GM18508 (cell line): ENCODE data around the gene BSN.

Source experiments
- ATAC-seq: cut with Tn5 transposase; IDR thresholded peaks from one replicate; pipeline ENCODE4 v1.9.1; 2021; ENCODE audit warnings: moderate number of reproducible peaks; ENCODE audit not compliant: insufficient read depth, unreplicated experiment

BSN gene

DNA sequence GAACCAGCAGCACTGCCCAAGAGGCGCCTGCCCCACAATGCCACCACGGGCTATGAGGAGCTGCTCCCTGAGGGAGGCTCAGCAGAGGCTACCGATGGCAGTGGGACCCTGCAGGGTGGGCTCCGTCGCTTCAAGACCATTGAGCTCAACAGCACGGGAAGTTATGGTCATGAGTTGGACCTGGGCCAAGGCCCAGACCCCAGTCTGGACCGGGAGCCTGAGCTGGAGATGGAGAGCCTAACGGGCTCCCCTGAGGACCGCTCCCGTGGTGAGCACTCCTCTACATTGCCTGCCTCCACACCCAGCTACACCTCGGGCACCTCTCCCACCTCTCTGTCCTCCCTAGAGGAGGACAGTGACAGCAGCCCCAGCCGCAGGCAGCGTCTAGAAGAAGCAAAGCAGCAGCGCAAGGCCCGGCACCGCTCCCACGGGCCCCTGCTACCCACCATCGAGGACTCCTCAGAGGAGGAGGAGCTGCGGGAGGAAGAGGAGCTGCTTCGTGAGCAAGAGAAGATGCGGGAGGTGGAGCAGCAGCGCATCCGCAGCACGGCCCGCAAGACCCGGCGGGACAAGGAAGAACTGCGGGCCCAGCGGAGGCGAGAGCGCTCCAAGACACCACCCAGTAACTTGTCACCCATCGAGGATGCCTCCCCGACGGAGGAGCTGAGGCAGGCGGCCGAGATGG, 98.1 kb downstream of the BSN start:
- no peak for ATAC-seq

DNA sequence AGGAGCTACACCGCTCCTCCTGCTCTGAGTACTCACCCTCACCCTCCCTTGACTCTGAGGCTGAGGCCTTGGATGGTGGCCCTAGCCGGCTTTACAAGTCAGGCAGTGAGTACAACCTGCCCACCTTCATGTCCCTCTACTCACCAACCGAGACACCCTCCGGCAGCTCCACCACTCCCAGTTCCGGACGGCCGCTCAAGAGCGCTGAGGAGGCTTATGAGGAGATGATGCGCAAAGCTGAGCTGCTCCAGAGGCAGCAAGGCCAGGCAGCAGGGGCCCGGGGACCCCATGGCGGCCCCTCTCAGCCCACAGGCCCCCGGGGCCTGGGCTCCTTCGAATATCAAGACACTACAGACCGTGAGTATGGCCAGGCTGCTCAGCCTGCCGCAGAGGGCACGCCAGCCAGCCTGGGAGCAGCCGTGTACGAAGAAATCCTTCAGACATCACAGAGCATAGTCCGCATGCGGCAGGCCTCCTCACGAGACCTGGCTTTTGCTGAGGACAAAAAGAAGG, 98.7 kb downstream of the BSN start:
- no peak for ATAC-seq

DNA sequence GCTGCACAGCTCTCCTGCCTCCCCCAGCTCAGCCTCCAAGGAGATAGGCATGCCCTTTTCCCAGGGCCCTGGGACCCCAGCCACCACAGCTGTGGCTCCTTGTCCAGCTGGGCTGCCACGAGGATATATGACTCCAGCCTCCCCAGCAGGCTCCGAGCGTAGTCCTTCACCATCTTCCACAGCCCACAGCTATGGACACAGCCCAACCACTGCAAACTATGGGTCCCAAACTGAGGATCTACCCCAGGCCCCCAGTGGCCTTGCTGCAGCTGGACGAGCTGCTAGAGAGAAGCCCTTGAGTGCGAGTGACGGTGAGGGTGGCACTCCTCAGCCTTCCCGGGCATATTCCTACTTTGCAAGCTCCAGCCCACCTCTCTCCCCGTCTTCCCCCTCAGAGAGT, 99.3 kb downstream of the BSN start:
- ATAC-seq: no peak

DNA sequence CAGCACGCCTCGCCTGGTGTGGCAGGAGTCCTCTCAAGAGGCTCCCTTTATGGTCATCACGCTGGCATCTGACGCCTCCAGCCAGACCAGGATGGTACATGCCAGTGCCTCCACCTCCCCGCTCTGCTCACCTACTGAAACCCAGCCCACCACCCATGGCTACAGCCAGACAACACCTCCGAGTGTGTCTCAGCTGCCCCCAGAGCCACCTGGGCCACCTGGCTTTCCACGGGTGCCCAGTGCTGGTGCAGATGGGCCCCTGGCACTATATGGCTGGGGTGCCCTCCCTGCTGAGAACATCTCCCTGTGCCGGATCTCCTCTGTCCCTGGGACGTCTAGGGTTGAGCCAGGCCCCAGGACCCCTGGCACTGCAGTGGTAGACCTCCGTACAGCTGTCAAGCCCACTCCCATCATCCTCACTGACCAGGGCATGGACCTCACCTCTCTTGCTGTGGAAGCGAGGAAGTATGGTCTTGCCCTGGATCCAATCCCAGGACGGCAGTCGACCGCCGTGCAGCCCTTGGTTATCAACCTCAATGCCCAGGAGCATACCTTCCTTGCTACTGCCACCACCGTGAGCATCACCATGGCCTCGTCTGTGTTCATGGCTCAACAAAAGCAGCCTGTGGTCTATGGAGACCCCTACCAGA, 100.0 kb downstream of the BSN start:
- no peak for ATAC-seq

DNA sequence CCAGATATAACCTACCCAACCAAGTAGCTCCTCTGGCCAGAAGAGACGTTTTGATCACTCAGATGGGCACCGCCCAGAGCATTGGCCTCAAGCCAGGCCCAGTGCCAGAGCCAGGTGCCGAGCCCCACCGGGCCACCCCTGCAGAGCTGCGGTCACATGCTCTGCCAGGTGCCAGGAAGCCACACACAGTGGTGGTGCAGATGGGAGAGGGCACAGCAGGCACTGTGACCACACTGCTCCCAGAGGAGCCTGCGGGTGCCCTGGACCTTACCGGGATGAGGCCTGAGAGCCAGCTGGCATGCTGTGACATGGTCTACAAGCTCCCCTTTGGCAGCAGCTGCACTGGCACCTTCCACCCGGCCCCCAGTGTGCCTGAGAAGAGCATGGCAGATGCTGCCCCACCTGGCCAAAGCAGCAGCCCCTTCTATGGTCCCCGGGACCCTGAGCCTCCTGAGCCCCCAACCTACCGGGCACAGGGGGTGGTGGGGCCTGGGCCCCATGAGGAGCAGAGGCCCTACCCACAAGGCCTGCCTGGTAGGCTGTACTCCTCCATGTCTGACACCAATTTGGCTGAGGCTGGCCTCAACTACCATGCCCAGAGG, 100.8 kb downstream of the BSN start:
- no peak for ATAC-seq

DNA sequence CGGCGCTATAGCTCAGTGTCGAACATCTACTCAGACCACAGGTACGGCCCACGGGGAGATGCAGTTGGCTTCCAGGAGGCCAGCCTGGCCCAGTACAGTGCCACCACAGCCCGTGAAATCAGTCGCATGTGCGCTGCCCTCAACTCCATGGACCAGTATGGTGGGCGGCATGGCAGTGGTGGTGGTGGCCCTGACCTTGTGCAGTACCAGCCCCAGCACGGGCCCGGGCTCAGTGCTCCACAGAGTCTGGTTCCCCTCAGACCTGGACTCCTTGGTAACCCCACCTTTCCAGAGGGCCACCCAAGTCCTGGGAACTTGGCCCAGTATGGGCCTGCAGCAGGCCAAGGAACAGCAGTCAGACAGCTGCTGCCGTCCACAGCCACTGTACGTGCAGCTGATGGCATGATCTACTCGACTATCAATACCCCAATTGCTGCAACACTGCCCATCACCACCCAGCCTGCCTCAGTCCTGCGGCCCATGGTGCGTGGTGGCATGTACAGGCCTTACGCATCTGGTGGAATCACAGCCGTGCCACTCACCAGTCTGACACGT, 101.5 kb downstream of the BSN start:
- no peak for ATAC-seq

DNA sequence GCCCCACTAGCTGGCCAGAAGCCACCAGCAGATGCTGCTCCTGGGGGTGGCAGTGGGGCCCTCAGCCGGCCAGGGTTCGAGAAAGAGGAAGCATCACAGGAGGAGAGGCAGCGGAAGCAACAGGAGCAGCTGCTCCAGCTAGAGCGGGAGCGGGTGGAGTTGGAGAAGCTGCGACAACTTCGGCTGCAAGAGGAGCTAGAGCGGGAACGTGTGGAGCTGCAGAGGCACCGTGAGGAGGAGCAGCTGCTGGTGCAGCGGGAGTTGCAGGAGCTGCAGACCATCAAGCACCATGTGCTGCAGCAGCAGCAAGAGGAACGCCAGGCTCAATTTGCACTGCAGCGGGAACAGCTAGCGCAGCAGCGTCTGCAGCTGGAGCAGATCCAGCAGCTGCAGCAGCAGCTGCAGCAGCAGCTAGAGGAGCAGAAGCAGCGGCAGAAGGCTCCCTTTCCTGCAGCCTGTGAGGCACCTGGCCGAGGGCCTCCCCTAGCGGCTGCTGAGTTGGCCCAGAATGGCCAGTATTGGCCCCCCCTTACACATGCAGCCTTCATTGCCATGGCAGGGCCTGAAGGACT, 102.3 kb downstream of the BSN start:
- ATAC-seq: no peak

DNA sequence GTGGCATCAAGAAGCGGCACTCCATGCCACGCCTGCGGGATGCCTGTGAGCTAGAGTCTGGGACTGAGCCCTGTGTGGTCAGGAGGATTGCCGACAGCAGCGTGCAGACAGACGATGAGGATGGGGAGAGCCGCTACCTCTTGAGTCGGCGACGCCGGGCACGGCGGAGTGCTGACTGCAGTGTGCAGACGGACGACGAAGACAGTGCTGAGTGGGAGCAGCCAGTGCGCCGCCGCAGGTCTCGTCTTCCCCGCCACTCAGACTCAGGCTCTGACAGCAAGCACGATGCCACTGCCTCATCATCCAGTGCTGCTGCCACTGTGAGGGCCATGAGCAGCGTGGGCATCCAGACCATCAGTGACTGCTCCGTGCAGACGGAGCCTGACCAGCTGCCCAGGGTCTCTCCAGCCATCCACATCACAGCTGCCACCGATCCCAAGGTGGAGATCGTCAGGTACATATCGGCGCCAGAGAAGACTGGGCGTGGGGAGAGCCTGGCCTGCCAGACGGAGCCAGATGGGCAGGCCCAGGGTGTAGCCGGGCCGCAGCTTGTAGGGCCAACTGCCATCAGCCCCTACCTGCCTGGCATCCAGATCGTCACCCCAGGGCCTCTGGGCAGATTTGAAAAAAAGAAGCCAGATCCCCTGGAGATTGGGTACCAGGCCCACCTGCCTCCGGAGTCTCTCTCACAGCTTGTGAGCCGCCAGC, 103.1 kb downstream of the BSN start:
- no peak for ATAC-seq

DNA sequence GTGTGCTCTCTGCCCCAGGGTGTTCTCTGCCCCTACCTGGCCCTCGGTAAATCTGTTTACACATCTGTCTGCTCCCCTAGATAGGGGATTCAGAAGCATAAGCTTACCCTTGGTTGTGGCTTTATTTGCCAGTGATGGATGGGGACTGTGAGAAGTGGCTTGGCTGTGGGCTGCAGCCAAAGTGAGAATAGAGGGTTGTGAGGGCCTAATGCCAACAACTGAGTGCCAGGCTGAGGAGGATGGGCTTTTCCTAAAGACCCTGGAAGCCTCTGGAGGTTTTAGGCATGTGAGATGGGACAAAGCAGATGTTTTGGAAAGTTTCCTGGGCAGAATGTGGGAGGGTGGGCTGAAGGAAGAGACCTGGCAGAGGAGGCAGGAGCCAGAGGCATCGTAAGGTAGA, 104.4 kb downstream of the BSN start:
- ATAC-seq: no peak

DNA sequence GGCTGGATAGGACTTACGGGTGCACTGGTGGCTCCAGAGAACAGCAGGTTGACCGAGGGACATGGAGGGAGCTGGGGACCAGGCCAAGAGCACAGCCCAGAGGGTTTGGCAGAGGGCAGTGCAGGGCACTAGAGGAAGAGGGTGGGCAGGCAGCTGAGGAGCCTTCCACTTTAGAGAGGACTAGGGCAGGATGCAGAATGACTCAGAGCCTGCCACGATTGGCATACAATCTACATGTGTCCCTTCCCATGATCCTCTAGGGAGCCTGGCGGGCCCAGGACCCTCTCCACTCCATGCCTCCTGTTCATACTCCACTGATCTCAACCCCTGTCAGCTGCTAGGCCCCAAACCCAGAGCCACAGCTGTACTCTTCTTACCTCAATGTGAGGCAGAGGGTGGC, 105.5 kb downstream of the BSN start:
- no peak for ATAC-seq

DNA sequence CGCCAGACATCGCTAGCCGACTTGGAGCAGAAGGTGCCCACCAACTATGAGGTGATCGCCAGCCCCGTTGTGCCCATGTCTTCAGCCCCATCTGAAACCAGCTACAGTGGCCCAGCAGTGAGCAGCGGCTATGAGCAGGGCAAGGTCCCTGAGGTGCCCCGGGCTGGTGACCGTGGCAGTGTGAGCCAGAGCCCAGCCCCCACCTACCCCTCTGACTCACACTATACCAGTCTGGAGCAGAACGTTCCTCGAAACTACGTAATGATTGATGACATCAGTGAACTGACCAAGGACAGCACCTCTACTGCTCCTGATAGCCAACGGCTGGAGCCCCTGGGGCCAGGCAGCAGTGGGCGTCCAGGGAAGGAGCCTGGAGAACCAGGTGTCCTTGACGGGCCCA, 107.0 kb downstream of the BSN start:
- ATAC-seq: no peak

DNA sequence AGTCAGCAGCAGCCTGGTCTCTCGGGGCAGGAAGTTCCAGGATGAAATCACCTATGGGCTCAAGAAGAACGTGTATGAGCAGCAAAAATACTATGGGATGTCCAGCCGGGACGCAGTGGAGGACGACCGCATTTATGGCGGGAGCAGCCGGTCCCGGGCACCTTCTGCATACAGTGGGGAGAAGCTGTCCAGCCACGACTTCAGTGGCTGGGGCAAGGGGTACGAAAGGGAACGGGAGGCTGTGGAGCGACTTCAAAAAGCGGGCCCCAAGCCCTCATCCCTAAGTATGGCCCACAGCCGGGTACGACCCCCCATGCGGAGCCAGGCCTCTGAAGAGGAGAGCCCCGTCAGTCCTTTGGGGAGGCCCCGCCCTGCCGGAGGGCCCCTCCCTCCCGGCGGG, 107.7 kb downstream of the BSN start:
- no peak for ATAC-seq

DNA sequence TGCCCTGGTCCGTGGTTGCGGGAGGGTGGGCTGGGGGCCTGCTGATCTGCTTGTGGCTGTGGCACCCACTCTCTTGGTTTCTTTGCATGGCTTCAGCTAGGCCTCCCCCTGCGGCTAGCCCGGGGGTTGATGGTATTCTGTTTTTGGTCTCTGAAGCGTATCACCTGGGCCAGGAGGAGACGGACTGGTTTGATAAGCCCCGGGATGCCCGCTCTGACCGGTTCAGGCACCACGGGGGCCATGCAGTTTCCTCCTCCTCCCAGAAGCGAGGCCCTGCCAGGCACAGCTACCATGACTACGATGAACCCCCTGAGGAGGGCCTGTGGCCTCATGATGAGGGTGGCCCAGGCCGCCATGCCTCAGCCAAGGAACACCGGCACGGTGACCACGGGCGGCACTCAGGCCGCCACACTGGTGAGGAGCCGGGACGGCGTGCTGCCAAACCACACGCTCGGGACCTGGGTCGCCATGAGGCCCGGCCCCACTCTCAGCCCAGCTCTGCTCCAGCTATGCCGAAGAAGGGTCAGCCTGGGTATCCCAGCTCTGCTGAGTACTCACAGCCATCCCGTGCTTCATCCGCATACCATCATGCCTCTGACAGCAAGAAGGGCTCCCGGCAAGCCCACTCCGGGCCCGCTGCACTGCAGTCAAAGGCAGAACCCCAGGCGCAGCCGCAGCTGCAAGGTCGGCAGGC, 108.6 kb downstream of the BSN start:
- no peak for ATAC-seq

DNA sequence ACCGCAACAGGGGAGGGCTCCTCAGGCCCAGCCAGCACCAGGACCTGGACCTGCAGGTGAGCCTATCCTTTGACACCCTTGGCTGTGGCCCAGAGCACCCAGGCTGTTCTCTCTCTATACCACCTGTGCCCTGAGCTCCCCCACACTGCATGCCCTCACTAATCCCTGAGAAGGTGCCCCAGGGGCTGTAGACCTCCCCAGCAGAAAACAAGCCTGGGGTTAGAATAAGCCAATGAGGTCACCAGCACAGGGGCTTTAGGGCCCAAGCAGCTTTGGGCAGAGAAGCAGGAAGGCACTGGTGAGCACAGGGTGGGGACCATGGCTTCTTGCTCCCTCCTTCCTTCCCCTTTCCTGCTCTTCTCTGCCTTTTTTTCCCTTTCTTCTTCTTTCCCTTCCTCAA, 109.6 kb downstream of the BSN start:
- no peak for ATAC-seq

DNA sequence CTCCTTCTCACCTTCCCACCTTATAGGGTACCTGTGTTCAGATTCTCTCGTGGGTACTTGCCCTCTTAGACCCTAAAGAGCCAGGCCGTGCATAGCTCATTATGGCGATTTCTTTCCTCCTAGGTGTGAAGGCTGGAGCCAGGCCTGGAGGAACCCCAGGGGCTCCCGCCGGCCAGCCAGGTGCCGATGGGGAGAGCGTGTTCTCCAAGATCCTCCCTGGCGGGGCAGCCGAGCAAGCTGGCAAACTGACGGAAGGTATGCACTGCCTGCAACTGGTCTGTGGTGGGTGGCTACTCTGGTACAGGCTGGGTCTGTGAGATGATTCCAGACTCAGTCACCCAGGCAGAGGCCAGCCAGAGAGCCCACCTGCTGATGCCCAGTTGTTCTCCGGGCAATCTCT, 110.0 kb downstream of the BSN start:
- no peak for ATAC-seq

DNA sequence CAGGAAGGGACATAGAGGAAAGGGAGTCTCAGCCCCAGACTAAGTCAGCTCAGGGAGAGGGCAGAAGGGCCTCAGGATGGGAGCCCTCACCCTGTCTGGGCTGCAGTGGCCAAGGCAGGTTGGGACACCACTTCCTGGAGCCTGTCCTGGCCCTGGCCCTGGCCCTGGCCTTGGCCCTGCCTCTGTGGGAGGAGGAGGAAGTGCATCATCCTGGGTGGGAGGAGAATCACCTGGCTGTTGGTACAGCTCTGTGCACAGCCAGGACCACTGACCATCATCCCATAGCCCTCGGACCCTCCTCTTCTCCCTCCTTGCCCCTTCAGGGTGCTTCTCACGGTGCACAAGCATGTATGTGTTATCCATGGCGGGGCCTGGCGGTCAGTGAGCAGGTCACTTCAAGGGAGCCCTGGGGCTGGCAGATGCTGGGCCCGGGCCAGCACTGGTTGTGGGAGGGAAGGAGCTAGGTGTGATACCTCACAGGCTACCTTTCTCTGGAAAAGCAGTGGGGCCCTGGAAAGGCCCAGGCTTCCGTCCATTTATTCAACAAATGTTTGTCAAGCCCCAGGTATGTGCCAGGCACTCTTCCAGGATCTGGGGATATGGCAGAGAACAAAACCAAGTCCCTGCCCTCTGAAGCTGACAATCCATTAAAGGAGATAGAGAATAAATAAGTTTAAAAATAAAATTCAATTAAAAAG, 111.7 kb downstream of the BSN start:
- no peak for ATAC-seq

DNA sequence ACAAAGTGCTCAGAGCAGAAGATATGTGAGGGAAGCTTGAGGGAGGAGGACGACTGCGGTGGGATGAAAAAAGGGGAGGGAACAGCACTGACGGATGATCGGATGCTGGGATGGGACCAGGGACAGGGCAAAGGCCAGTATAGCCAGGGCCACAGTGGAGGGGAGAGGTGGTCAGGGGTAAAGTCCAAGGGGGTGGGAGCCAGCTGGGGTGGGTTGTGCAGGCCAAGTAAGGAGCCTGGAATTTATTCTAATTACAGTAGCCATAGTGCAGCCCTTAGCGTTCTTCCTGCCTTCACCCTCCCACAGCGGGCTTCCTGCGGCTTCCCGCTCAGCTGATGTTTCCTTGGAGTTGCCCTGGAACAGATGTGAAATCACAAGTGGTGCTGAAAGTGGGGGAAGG, 112.3 kb downstream of the BSN start:
- ATAC-seq: no peak

DNA sequence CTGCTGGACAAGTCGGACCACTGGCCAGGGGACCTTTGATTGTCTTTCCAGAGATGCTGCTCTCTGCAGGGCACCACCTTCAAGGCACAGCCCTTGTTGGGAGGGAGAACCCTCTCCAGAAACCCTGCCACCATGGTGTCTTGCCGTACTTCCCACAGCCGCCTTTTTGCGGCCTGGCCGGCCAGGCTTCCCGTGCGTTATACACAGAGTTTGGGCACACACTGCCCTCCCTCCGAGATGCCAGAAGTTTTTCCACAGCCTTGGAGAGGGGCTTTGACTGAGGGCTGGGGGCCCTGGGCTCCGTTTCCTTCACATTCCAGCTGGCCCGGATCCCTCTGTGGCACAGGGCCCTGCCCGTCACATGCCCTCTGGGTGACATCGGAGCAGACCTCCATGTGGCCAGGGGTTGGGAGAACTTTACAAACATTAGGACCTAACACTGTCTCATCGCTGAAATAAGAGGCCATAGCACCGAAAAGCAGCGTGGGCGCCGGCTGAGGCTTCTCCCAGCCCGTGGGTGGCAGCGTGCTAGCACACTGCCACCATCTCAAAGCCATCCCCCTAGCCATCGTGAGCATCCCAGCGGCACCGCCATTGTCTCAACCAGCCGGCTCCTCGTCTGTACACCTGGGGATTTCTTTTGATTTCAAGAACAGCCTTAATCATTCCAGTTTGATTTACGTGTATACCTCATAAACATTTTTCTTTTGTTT, 113.6 kb downstream of the BSN start:
- no peak for ATAC-seq

DNA sequence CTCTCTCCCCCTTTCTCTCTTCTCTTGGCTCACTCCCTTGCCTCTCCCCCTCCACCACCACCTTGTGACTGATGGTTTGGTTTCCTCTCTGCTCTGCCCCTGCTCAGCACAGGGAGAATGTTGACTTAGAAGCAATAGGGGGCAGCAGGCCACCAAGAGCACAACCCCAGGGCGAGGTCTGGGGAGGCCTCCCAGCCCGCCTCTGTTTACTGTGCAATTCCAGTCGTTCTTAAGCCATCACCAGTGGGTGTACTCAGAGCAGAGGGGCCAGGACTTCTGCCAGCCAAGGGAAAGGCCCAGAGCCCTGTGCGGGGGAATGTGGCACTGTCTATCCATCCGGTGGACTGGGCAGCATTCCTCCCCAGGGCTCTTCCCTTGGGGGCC, 114.1 kb downstream of the BSN start:
- ATAC-seq: no peak
